Amniotic epithelial cell (primary cell): ENCODE results near the gene WIPI1.
"Not testable (repeated sequence)": the region's sequence is repeated elsewhere in the genome, so short reads cannot be mapped to it uniquely, and the experiment has no call there.

Source experiments
- DNase-seq: peaks from one replicate; pipeline ENCODE4 v3.0.0-alpha.2; 2010; ENCODE audit warnings: low read depth

WIPI1 gene

GRCh38 chr17:68437979-68438822 is 19.1 kb downstream of the WIPI1 start:
- DNase-seq = peak; percentile 52

GRCh38 chr17:68435876-68436842 is 21.1 kb downstream of the WIPI1 start:
- peak; percentile 67 for DNase-seq

- DNase-seq = no peak
Observed at GRCh38 chr17:68435361-68435760, 21.9 kb downstream of the WIPI1 start.

- no peak for DNase-seq
Observed at GRCh38 chr17:68433911-68434508, 23.3 kb downstream of the WIPI1 start.

- DNase-seq = no peak
Observed at GRCh38 chr17:68433211-68433610, 24.1 kb downstream of the WIPI1 start.

GRCh38 chr17:68432086-68432864 is 25.0 kb downstream of the WIPI1 start:
- no peak for DNase-seq

GRCh38 chr17:68431661-68432071 is 25.6 kb downstream of the WIPI1 start:
- DNase-seq = peak; percentile 47

GRCh38 chr17:68431045-68431608 is 26.2 kb downstream of the WIPI1 start:
- no peak for DNase-seq

GRCh38 chr17:68429881-68430280 is 27.4 kb downstream of the WIPI1 start:
- DNase-seq = no peak

GRCh38 chr17:68428498-68429172 is 28.7 kb downstream of the WIPI1 start:
- DNase-seq = no peak

GRCh38 chr17:68427575-68427974 is 29.7 kb downstream of the WIPI1 start:
- no peak for DNase-seq

- DNase-seq = no peak
Observed at GRCh38 chr17:68425979-68426378, 31.3 kb downstream of the WIPI1 start.

- no peak for DNase-seq
Observed at GRCh38 chr17:68424861-68425260, 32.4 kb downstream of the WIPI1 start.

GRCh38 chr17:68424203-68424602 is 33.1 kb downstream of the WIPI1 start:
- no peak for DNase-seq

GRCh38 chr17:68423251-68423650 is 34.0 kb downstream of the WIPI1 start:
- DNase-seq = no peak

GRCh38 chr17:68422821-68423220 is 34.5 kb downstream of the WIPI1 start:
- DNase-seq = no peak

- DNase-seq = no peak
Observed at GRCh38 chr17:68421486-68421885, 35.8 kb downstream of the WIPI1 start.

GRCh38 chr17:68420065-68420464 is 37.2 kb downstream of the WIPI1 start:
- no peak for DNase-seq

GRCh38 chr17:68418876-68419275 is 38.4 kb downstream of the WIPI1 start:
- no peak for DNase-seq

- DNase-seq = no peak
Observed at GRCh38 chr17:68417317-68417716, 40.0 kb downstream of the WIPI1 start.

- not testable (repeated sequence) for DNase-seq
Observed at GRCh38 chr17:68414901-68415300, 42.4 kb downstream of the WIPI1 start.
